Sigmoid colon (tissue), 7 donors: Measurements from ENCODE around the gene OTULINL. TPM values are rescaled to one million over a fixed set of nuclear protein-coding genes. Genes with fewer than 3 reads are reported as not detected.

Experiments
- DNase-seq: peaks from one replicate; pipeline ENCODE4 v3.0.0-alpha.2; 2019
- H3K27ac ChIP-seq, 4 donors: fragments of 200-600 bp; sonication (generic); one replicate each; pipeline ENCODE4 v1.5.1; 2016 to 2019; ENCODE audit warnings: mild to moderate bottlenecking in 1 of 4
- H3K27me3 ChIP-seq, 3 donors: fragments of 200-600 bp; sonication (generic); one replicate each; pipeline ENCODE4 v1.5.1; 2019; ENCODE audit warnings: mild to moderate bottlenecking in 1 of 3
- H3K36me3 ChIP-seq, 4 donors: fragments of 200-600 bp; sonication (generic); one replicate each; pipeline ENCODE4 v1.5.1; 2016 to 2019
- H3K4me1 ChIP-seq, 4 donors: fragments of 200-600 bp; sonication (generic); one replicate each; pipeline ENCODE4 v1.5.1; 2017 to 2019
- H3K4me3 ChIP-seq, 4 donors: fragments of 200-600 bp; sonication (generic); one replicate each; pipeline ENCODE4 v1.5.1; 2017 to 2019; ENCODE audit warnings: mild to moderate bottlenecking in 2 of 4, moderate library complexity in 1 of 4
- H3K9me3 ChIP-seq, 4 donors: fragments of 200-600 bp in 3 of 4; sonication (generic) in 3 of 4; one replicate each; pipeline versions ENCODE4 v1.5.1 to v1.6.1; 2013 to 2019
- EP300 ChIP-seq, 4 donors: sonication (generic); formaldehyde crosslinking; IDR thresholded peaks; one replicate each; pipeline ENCODE4 v1.6.1; 2017; ENCODE audit warnings: antibody characterized with exemption in 4 of 4
- POLR2A ChIP-seq, 2 donors: fragments of 450-650 bp; IDR thresholded peaks; one replicate each; pipeline ENCODE4 v1.6.1; 2016; ENCODE audit warnings: antibody characterized with exemption in 2 of 2, mild to moderate bottlenecking in 2 of 2, moderate library complexity in 2 of 2
- POLR2AphosphoS5 ChIP-seq, 4 donors: sonication (generic); formaldehyde crosslinking; IDR thresholded peaks; one replicate each; pipeline ENCODE4 v1.6.1; 2017; ENCODE audit warnings: antibody characterized with exemption in 4 of 4
- WGBS, 2 donors: extraction: QIAGEN DNeasy Blood & Tissue Kit; methylation state at CpG; one replicate each; pipeline ENCODE4 v1.1.7; 2013; 5-methylcytosine and 5-hydroxymethylcytosine counted together
- intact Hi-C: fragments of 100-400 bp; cut with DNase I; formaldehyde crosslinking; loops from one replicate; pipeline ENCODE4 v1.15.1; 2023
- polyA plus RNA-seq, 3 donors: library from polyadenylated mRNA; stranded (reverse); fragments of 200-250 nt; gene quantifications; one replicate each; pipeline ENCODE4 v1.2.3, GENCODE V29; 2013
- total RNA-seq, 4 donors: library from RNA; depleted of rRNA; stranded (reverse); fragments of >200 nt; gene quantifications; one replicate each; pipeline ENCODE4 v1.1.0, GENCODE V29; 2016
- TF ChIP-seq, protein P1 (sequence below), 4 experiments: fragments of 450-650 bp in 3 of 4; fragments of 200-600 bp in 1 of 4; IDR thresholded peaks; one replicate each; pipeline ENCODE4 v1.5.1; 2016 to 2019; ENCODE audit warnings: antibody characterized with exemption in 4 of 4, mild to moderate bottlenecking in 3 of 4, moderate library complexity in 2 of 4
- donor health status: healthy with polysubstance abuse.
- donor health status: Bipolar disorder and iron deficiency.
- donor health status: healthy.

OTULINL gene
- total and polyA plus RNA-seq, 7 donors, result 1.9 to 21.1 (median 5.7) TPM

DNA sequence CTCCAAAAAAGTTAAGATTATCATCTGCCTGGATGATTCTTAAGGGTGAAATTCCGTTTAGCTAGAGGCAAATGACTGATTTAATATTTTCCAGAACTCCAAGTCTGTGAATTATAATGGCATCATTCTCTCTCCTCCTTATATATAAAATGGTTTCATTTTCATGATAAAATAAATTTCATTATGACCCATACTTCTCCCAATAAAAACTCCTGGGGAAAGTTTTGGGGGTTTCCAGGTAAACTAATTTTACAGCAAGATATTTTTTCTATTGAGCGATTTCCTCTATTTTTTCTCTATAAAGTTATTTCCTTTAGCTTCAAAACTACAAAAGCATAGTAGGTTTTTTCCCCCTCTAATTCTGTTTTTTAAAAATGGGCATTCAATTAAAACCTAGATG lies 75.3 kb downstream of the OTULINL start:
- no peak for DNase-seq
- WGBS, 2 donors, result 55 to 63% methylated on average over 2 of the region's 2 CpGs
- H3K27me3 ChIP-seq, result no peaks in the 10 kb centered on the region
- intact Hi-C loops, result no loop called here
- H3K4me1 ChIP-seq, result no peaks in the 10 kb centered on the region
- H3K9me3 ChIP-seq, result no peaks in the 10 kb centered on the region
- no peaks in the 10 kb centered on the region for H3K36me3 ChIP-seq
- H3K4me3 ChIP-seq, result no peak overlapping the region
- H3K27ac ChIP-seq, result no peak overlapping the region
- TF ChIP-seq EP300 (IDR thresholded peaks at IDR 0.05), result no peak
- TF ChIP-seq POLR2A (IDR thresholded peaks at IDR 0.05), result no peak
- no peak for TF ChIP-seq POLR2AphosphoS5 (IDR thresholded peaks at IDR 0.05)
- TF ChIP-seq, protein P1, sequence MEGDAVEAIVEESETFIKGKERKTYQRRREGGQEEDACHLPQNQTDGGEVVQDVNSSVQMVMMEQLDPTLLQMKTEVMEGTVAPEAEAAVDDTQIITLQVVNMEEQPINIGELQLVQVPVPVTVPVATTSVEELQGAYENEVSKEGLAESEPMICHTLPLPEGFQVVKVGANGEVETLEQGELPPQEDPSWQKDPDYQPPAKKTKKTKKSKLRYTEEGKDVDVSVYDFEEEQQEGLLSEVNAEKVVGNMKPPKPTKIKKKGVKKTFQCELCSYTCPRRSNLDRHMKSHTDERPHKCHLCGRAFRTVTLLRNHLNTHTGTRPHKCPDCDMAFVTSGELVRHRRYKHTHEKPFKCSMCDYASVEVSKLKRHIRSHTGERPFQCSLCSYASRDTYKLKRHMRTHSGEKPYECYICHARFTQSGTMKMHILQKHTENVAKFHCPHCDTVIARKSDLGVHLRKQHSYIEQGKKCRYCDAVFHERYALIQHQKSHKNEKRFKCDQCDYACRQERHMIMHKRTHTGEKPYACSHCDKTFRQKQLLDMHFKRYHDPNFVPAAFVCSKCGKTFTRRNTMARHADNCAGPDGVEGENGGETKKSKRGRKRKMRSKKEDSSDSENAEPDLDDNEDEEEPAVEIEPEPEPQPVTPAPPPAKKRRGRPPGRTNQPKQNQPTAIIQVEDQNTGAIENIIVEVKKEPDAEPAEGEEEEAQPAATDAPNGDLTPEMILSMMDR (IDR thresholded peaks at IDR 0.05), result no peak

DNA sequence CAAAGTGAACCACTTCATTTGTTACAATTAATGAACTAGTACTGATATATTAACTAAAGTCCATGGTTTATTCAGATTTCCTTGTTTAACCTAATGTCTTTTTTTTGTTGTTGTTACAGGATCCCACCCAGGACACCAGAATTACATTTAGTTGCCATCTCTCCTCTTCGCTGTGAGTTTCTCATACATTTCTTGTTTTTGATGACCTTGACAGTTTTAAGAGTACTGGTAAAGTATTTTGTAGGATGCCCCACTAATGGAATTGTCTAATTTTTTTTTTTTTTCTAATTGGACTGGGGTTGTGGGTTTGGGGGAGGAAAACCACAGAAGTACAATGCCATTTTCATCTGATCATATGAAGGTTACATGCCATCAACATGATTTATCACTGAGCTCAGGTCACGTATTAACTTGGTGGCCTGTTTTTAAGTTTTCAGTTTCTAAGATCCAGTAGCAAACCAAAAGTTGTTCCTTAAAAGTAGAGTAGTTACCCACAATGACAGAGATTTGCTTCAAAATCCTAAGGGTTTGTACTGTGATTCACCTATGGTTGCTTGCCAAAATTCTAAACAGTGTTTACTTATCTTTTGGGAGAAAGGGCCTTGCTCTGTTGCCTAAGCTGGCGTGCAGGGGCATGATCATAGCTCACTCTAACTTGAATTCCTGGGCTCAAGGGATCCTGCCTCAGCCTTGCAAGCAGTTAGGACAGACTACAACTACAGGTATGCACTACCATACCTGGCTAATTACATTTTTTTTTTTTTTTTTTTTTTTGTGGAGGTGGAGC lies 78.4 kb downstream of the OTULINL start:
- WGBS, 2 donors, result 91 to 95% methylated on average over 3 of the region's 3 CpGs
- no peak overlapping the region for H3K4me3 ChIP-seq
- DNase-seq, result no peak
- no peaks in the 10 kb centered on the region for H3K27me3 ChIP-seq
- intact Hi-C loops, result loop anchor here (5.0 to 10.0 kb wide), 2 partner anchors 78 to 545 kb away; partner anchors contain the start of gene OTULINL
- H3K27ac ChIP-seq, result no peak overlapping the region
- H3K9me3 ChIP-seq, result no peaks in the 10 kb centered on the region
- peaks cover 0 to 12% (median 8%) of the 10 kb centered on the region in 4 donors for H3K4me1 ChIP-seq
- H3K36me3 ChIP-seq, result no peaks in the 10 kb centered on the region
- no peak for TF ChIP-seq EP300 (IDR thresholded peaks at IDR 0.05)
- TF ChIP-seq, protein P1 (IDR thresholded peaks at IDR 0.05), result no peak
- TF ChIP-seq POLR2AphosphoS5 (IDR thresholded peaks at IDR 0.05), result no peak
- no peak for TF ChIP-seq POLR2A (IDR thresholded peaks at IDR 0.05)

DNA sequence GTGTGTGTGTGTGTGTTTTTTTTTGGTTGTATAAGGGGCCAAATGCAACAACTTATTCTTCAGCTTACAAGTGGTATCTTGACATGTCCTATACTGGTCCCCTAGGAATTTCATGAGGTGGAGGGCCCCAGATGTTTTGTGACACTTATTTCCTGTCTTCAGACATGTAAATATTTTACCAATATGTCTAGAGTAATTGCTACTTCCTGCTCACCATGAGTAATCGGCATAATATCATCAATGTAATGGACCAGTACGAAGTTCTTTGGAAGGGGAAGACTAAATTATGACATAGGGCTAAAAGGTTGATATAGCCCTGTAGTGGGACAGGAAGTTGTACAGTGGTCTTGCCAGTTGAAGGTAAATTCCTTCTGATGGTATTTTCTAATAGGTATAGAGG lies 79.2 kb downstream of the OTULINL start:
- H3K36me3 ChIP-seq, result no peaks in the 10 kb centered on the region
- intact Hi-C loops, result loop anchor here (5.0 to 10.0 kb wide), 2 partner anchors 79 to 546 kb away; partner anchors contain the start of gene OTULINL
- TF ChIP-seq POLR2AphosphoS5 (IDR thresholded peaks at IDR 0.05) (no peak), POLR2A (IDR thresholded peaks at IDR 0.05) (no peak), EP300 (IDR thresholded peaks at IDR 0.05) (no peak)
- TF ChIP-seq, protein P1 (IDR thresholded peaks at IDR 0.05), result no peak
- 66 to 80% methylated on average over 2 of the region's 2 CpGs for WGBS, 2 donors
- DNase-seq, result no peak
- H3K4me1 ChIP-seq, result peaks cover 0 to 19% (median 14%) of the 10 kb centered on the region in 4 donors
- no peaks in the 10 kb centered on the region for H3K27me3 ChIP-seq
- H3K27ac ChIP-seq, result no peak overlapping the region
- no peak overlapping the region for H3K4me3 ChIP-seq
- H3K9me3 ChIP-seq, result no peaks in the 10 kb centered on the region

Other genes with a start within 250 kb of the OTULINL start
- 10 to 100 TPM; 12.9 to 37.9 (median 19.8) TPM for gene OTULIN, start 82.9 kb downstream of the OTULINL start, total RNA-seq
- 10 to 100 TPM in 1 of 3 donors, 1 to 10 TPM in 2; 6.6 to 13.8 (median 6.7) TPM for gene OTULIN, start 82.9 kb downstream of the OTULINL start, polyA plus RNA-seq